Measurements from ENCODE around the gene DEF6. TPM values are rescaled to one million over a fixed set of nuclear protein-coding genes. Genes with fewer than 3 reads are reported as not detected.

The DEF6 gene
- polyA plus RNA-seq, 4 donors: 3.2 to 7.0 (median 4.6) TPM

- no peak for DNase-seq (ENCODE audit: low read depth in 4 of 4, low spot score in 2 of 4)
These were observed 72.6 kb downstream of the DEF6 start for GRCh38 chr6:35370124-35370741.

- no peak for DNase-seq (ENCODE audit: low read depth in 4 of 4, low spot score in 2 of 4)
These were observed 73.3 kb downstream of the DEF6 start for GRCh38 chr6:35370785-35371493.

Other genes with a start within 250 kb of the DEF6 start
- 1 to 10 TPM; 1.8 to 2.9 (median 1.9) TPM for gene TCP11, start 156.5 kb upstream of the DEF6 start, polyA plus RNA-seq (ENCODE audit: insufficient read length in 4 of 4)
- 10 to 100 TPM; 35.2 to 62.3 (median 46.7) TPM for gene SCUBE3, start 83.9 kb upstream of the DEF6 start, polyA plus RNA-seq (ENCODE audit: insufficient read length in 4 of 4)
- 10 to 100 TPM; 35.2 to 72.6 (median 52.3) TPM for gene ZNF76, start 38.1 kb upstream of the DEF6 start, polyA plus RNA-seq (ENCODE audit: insufficient read length in 4 of 4)
- gene PPARD, start 44.7 kb downstream of the DEF6 start, polyA plus RNA-seq (ENCODE audit: insufficient read length in 4 of 4): 10 to 100 TPM; 20.5 to 30.5 (median 26.6) TPM
- 10 to 100 TPM in 3 of 4 donors, 1 to 10 TPM in 1; 9.6 to 12.4 (median 11.3) TPM for gene FANCE, start 154.5 kb downstream of the DEF6 start, polyA plus RNA-seq (ENCODE audit: insufficient read length in 4 of 4)
- 1,000 to 10,000 TPM; 1,735 to 2,163 (median 2,054) TPM for gene RPL10A, start 170.6 kb downstream of the DEF6 start, polyA plus RNA-seq (ENCODE audit: insufficient read length in 4 of 4)
- gene TEAD3, start 199.3 kb downstream of the DEF6 start, polyA plus RNA-seq (ENCODE audit: insufficient read length in 4 of 4): 10 to 100 TPM; 39.7 to 64.4 (median 50.9) TPM
- 1 to 10 TPM; 1.3 to 4.9 (median 2.3) TPM for gene TULP1, start 215.1 kb downstream of the DEF6 start, polyA plus RNA-seq (ENCODE audit: insufficient read length in 4 of 4)

Data from left renal cortex interstitium (tissue), 4 donors.